HG02642 (cell line): Measurements from ENCODE around the gene SSBP3.
"Not testable (repeated sequence)": the region's sequence is repeated elsewhere in the genome, so short reads cannot be mapped to it uniquely, and the experiment has no call there.

Source experiments
- ATAC-seq: cut with Tn5 transposase; IDR thresholded peaks from one replicate; pipeline ENCODE4 v1.9.1; 2021; ENCODE audit warnings: mild to moderate bottlenecking; ENCODE audit not compliant: unreplicated experiment, poor library complexity

Gene SSBP3

GRCh38 chr1:54396261-54396933 is 9.8 kb downstream of the SSBP3 start:
- ATAC-seq = no peak

DNA sequence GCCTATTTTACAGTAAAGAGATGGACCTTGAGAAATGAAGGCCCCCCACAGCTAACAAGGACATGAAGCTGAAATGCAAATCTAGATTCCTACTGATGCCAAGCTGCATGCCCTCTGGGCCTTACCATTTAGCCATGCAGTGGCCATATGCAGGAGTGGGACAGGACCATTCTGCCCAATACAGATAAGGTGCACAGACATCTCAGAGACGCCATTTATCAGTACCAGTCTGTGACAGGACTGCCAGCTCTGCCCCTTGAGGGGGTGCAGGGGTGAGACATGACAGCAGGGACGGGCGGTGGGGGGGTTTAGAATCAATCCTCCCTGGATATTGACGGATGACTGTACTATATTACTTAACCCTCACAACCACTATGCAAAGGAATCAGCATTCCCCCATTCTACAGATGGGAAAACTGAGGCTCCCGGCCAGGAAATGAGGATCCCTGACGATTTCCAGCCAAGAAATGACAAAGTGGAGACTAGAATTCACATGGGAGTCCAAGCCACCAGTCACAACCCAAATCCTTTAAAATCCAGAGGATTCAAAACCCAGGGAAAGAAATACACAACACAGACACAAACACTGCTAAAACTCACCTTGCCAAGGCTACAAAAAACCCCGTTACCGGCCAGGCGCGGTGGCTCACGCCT is 10.8 kb downstream of the SSBP3 start:
- ATAC-seq = no peak

- ATAC-seq = no peak
Observed at GRCh38 chr1:54394104-54394503, 12.1 kb downstream of the SSBP3 start.

DNA sequence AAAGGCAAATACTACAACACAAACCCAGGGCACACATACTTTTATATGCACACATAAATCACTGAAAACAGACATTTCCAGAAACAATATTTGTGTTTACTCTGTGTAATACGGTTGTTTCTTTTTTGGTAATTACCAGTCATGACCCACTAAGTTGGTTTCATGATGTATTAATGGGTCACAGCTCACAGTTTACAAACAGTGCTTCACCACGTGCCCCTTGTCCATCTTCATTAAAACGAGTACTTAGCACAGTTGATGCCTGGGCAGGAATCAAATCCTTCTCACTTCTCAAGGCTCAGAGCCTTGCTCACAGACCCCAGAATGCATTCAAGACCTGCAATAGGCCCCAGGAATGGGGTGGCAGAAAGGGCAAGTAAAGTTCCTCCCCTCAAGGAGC is 13.8 kb downstream of the SSBP3 start:
- no peak for ATAC-seq

- ATAC-seq = no peak
Observed at GRCh38 chr1:54391450-54392209, 14.6 kb downstream of the SSBP3 start.

- ATAC-seq = no peak
Observed at GRCh38 chr1:54390655-54391054, 15.5 kb downstream of the SSBP3 start.

DNA sequence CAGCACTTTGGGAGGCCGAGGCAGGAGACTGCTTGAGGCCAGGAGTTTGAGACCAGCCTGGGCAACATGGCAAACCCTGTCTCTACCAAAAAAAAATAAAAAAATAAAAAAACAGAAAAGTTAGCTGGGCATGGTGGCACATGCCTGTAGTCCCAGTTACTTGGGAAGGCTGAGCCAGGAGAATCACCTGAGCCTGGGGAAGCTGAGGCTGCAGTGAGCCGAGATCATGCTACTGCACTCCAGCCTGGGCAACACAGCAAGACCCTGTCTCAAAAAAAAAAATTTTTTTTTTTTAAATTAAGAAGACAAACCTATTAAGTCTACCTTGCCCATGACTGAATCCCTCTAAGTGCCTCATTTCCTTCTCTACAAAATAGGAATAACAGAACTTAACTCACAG is 16.6 kb downstream of the SSBP3 start:
- not testable (repeated sequence) for ATAC-seq

DNA sequence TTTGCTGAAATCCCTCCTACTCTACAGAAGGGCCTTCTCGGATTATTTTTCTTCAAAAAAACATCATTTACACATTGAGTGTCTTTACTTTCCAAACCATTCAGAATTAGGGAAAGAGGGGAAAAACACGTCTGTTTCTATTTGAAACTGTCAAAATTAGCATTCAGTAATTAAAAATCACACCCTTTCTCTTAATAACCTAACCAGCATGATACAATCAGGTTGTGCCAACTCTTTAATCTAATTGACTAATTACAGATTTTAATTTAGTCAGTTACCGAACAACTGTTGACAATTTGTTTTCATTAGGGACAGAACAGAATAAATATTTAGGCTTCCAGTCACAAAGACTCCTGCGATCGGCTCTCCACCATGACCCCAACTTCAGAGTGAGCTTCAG is 18.8 kb downstream of the SSBP3 start:
- no peak for ATAC-seq

DNA sequence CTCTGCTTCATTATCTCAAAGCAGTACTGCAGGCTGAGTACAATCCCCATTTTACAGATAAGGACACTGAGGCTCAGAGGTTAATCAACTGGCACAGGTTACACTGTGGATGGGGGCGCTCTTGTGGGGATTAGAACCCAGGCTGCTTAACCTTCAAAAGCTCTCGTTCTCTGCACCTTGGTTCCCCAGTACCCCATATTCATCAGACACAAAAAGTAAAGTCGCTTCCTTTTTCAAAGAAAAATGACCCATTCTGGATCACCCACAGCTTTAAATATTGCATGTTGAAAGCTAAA is 20.5 kb downstream of the SSBP3 start:
- ATAC-seq = no peak

GRCh38 chr1:54384918-54385726 is 21.1 kb downstream of the SSBP3 start:
- no peak for ATAC-seq

DNA sequence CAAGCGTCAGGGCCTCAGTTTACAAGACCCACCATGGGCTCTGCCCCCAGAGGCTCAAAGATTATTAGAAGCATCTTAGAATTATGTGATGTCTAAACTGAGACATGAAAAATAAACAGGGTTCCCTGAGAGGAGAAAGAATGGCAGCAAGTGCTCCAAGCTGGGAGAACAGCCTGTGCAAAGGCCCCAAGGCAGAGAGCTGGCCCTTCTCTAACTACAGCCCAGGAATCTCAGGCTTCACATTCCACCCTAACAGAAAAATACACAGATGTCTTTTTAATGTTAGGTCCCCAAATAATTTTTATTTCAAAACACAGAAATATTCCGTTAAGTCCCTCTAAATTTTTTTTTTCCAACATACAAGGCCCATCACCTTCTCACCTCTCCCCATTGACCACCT is 21.7 kb downstream of the SSBP3 start:
- ATAC-seq = no peak

DNA sequence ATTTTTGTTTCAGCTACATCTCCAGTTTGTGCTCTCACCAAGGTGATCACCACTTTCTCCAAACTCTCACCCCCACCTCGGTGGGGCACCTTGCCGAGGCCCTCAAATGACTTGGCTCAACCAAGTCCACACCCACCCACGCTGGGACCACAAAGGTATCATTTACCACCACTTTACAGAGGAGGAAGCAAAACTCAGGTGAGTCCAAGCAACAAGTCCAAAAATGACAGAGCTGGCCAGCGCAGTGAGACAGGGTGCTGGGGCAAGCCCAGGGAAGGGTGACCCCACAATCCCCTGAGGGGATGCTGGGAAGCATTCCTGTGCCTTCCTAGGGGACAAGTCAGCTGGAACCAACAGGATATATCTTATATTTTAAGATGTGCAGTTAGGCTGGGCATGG is 24.7 kb downstream of the SSBP3 start:
- no peak for ATAC-seq

DNA sequence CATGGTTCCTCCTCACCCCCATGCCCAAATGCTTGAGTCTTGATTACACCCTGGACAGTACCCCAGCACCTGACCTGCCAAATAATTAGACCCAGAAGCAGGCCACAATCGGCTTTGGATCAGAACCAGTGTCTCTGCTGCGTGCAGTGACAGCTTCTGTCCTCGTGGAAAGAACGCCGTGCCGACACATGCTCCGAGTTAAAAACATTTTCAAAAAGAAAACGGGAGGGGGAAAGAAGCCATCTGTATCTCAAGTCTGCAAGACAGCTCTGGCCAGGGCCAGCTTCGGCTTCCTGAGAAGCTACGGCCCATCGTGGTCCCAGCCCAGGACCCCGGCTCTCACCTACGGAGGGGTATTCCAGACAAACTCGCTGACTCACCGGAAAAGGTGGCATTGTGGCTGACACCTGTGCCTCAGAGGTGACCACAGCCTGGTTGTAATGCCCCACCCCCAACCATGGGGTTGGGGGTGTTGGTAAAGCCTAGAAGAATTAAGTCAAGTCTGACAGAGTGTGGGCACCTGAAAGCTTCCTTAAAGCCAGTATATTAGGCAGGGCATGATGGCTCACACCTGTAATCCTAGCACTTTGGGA is 25.8 kb downstream of the SSBP3 start:
- ATAC-seq = no peak

DNA sequence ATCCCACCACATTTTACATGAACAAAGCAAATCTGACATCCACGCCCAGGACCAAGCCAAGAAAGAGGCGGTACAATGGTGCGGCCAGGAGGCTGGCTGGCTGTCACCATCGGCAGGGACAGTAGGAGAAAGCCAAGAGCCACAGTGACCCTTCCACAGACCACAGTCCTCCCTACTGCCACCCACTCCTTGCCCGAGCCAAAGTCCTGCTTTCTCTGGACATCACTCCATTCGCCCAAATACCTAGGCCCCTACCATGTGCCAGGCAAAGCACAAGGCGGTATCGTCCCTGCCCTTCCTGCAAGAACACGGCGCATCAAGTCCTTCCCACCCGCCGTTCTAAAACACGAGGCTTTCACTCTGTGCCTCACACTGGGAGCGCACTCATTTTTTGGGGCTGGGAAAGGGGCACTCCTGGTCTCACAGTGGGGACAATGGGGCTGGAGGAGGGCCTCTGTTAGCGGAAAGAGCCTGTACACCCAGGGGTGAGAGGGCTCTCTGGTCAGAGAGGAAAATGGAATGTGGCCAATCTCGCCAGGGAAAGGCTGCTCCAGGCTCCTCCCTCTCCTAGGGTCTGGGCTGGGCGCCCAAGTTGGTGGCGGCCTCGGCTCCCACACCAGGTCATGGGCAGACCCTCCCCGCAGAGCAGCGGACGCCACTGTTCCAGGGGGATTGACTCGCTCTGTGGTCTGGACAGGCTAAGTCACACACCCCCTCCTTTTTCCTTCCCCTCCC is 26.5 kb downstream of the SSBP3 start:
- ATAC-seq = no peak

DNA sequence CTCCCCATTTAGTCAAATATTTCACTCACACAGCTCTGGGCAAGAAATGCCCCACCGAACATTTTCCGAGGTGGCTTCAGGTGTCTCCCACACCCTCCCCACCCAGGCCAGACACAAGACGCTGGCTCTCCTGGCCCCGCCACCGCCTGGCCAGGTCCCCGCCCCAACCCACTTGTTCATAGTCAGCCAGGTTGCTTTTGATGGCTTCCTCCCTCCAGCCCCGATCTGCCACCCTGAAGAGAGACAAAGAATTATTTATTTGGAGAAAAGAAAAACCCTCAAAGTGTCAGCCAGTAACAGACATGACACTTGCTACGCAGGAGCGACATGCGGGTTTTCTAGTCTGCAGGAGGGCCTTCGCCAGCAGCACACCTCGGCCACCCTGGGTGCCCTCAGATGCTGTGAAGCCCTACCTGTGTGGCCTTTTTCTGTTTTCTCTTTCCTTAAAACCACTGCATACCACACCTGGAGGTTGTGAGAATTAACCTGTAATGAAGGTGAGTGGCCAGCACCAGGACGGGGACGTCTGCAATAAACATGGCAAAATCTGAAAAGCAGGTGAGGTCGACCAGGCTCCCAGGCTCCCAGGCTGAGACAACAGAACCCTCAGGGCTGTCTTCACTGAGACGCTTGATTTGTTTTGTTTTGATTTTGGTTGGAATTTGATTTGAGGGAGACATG is 27.2 kb downstream of the SSBP3 start:
- no peak for ATAC-seq

- no peak for ATAC-seq
Observed at GRCh38 chr1:54378157-54378873, 27.9 kb downstream of the SSBP3 start.

DNA sequence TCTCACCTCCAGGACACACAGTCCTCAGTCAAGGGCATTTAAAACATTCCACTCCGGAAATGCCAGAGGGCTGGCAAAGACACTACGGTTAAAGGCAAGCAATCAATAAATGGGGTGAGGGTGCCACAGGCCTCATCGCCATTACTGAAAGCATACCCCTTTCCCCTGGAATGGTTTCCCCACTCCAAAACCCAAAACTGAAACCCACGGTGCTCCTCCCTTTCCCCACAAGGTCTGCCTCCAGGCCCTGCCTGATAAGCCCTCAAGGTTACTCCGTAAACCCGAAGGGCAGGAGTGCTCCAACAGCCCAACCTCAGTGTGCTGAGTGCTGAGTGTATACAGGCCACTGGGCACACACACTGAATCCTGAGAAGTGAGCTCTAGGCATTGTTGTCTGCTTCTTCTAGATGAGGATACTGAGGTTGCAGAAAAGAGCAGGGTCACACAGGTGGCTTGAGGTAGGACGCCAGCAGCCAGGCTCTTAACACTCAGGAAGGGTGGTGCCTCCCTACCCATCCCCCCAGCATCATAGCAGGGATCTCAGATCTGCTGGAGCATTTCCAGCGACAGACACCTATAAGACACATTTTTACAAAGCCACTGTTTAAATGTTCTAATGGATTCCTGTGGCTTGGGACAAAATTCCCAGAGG is 29.0 kb downstream of the SSBP3 start:
- ATAC-seq = no peak

- ATAC-seq = peak; percentile 68
Observed at GRCh38 chr1:54376430-54377039, 29.7 kb downstream of the SSBP3 start.
